22Rv1 (cell line): Measurements from ENCODE around the gene TBC1D16.

Experiments
- ZFX ChIP-seq: fragments of 450-650 bp; IDR thresholded peaks from 2 replicates; pipeline ENCODE4 v1.6.1; 2017; ENCODE audit warnings: antibody characterized with exemption, borderline replicate concordance
- TF ChIP-seq, protein P1 (sequence below): fragments of 450-650 bp; IDR thresholded peaks from 2 replicates; pipeline ENCODE4 v1.5.1; 2017; ENCODE audit warnings: mild to moderate bottlenecking

DNA sequence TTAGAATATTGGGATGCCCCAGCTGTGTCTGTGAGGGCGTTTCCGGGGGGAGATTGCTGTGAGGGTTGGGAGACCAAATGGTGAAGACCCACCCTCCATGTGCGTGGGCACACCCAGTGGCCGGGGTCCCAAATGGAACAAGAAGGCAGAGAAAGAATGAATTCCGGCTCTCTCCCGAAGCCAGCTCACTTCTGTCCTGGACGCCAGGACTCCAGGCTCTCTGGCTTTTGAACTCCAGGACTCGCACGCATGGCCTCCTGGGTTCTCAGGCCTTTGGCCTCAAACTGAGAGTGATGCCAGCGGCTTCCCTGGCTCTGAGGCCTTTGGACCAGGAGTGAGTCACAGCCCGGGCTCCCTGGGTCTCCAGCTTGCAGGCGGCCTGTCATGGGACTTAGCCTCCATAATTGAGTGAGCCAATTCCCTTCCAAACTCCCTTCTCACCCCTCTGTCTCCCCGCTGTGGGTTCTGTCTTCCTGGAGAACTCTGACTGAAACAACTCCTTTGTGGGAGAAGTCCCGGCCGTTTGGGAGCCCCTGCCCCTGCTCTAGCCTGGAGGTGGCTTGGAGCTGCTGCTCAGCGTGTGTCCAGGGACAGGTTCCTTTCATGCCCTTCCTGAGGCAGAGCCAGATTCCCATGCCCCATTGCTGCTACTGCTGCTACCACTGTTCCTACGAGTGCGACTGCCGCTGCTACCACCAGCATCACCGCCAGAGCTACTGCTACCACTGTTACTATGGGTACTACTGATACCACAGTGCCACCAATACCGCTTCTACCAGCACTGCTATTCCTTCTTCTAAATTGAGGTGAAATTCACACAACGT is 146.6 kb downstream of the TBC1D16 start:
- TF ChIP-seq, protein P1, sequence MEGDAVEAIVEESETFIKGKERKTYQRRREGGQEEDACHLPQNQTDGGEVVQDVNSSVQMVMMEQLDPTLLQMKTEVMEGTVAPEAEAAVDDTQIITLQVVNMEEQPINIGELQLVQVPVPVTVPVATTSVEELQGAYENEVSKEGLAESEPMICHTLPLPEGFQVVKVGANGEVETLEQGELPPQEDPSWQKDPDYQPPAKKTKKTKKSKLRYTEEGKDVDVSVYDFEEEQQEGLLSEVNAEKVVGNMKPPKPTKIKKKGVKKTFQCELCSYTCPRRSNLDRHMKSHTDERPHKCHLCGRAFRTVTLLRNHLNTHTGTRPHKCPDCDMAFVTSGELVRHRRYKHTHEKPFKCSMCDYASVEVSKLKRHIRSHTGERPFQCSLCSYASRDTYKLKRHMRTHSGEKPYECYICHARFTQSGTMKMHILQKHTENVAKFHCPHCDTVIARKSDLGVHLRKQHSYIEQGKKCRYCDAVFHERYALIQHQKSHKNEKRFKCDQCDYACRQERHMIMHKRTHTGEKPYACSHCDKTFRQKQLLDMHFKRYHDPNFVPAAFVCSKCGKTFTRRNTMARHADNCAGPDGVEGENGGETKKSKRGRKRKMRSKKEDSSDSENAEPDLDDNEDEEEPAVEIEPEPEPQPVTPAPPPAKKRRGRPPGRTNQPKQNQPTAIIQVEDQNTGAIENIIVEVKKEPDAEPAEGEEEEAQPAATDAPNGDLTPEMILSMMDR, result no peak
- no peak for TF ChIP-seq ZFX
